ENCODE results near the gene COL4A4.

The COL4A4 gene

DNA sequence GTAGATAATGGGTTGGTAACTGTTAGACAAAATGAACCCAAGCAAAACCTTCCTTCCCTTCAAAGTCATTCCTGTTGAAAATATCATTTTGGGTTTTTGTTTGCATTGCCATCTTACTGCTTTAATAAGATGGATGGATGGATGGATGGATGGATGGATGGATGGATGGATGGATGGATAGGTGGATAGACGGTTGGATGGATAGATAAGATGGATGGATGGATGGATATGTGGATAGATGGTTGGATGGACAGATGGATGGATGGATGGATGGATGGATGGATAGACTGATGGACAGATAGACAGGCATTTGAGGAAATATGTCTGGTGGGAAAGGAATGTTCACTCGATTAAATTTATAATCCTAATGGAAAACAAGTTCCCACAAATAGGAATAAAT lies 133.2 kb downstream of the COL4A4 start:
- DNase-seq (ENCODE audit: low read depth, low spot score): no peak

DNA sequence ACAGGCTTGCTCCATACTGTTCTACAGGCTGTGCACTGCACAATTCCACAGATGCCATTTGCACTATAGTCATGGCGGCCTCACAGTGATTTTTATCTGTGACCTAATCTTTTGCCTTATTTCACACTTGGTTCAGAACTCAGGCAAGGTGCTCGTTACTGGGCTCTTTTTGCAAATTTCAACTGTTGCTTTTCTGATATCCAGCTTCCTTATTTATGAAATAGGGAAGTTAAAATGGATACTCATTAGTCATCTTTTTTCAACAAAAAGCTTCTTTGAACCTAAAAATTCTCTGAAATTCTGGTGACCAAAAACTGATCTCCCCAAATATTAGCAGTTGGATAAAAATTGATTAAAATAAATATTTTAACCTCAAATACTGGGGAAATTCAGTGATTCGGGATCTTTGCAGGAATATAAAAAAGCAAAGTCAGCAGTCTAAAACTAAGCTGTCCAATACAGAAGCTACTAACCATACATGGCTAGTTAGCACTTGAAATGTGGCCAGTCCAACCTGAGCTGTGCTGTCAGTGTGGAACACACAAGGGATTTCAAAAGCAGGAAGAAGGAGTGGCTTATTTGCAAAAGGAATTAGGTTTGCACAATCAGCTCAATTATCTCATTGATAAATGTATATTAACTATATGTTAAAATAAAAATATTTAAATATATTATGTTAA lies 134.4 kb downstream of the COL4A4 start:
- DNase-seq (ENCODE audit: low read depth, low spot score): no peak

DNA sequence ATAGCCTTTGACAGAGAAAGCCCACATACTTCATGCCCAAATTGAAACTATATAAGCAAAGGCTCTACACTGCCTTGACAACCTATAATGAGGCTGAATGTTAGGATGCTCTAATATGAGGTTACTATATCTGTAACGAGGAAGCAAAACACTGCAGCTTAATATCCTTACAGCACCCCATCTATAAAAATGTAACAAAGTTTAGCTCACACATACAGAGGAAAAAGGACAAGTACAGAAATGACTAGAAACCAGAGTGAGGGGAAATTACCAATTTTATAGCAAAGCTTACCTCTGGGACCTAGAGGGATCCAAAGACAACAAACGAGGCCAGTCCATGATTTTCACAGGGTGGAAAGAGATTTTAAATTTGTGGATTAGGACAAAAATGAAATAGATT lies 138.5 kb downstream of the COL4A4 start:
- DNase-seq (ENCODE audit: low read depth, low spot score): no peak

DNA sequence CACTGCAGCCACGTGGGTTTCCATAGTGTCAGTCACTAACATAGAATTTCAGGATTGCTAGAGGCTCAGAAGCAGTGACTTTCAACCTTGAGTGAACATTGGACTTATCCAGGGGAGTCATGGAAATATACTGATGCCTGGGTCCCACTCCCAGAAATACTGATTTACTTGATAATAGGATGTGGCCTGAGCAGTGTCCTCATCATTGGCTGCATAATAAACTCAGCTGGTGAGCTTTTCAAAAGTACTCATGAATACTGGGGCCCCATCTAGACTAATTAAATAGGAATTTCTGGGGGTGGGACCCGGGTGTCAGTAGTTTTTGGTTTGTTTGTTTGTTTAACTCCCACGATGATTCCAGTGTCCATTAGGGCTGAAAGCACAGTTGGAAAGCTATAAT lies 141.4 kb downstream of the COL4A4 start:
- DNase-seq (ENCODE audit: low read depth, low spot score): no peak

DNA sequence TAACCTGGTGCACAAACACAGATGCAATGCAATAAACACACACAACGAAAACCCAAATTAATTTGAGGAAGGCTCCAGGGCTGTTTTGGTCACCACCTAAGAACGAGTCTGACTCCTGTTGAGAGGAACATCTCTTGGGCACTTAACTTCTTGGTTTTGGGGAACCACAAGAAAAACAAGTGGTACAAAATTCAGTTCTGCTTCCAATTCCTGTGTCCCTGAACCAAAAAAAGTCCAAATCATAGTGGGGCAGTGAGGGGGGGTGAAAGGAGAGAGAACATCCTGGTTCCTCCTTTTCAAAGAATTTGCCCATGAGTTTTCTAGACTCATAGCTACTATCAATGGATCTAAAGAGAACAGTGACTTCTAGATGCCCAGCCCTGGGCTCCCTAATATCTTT lies 143.6 kb downstream of the COL4A4 start:
- DNase-seq (ENCODE audit: low read depth, low spot score): no peak

DNA sequence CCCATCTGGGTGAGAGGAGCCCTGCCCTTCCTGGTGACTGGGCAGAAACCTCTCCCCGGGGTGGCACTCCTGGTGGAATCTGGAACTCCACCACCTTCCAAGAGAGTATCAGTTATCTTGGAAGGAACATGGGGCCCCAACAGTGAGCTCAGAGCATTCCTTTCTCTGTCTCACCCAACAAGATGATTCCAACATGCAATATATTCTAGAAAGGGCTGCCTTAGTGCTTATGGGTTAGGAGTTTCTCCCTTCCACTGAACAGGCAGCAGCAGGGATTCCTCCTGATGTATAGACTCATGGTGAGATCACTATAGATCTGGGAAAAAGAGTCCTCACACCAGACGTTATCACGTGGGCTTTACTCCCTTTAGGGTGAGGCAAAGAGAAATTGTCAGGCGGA lies 147.1 kb downstream of the COL4A4 start:
- no peak for DNase-seq (ENCODE audit: low read depth, low spot score)

DNA sequence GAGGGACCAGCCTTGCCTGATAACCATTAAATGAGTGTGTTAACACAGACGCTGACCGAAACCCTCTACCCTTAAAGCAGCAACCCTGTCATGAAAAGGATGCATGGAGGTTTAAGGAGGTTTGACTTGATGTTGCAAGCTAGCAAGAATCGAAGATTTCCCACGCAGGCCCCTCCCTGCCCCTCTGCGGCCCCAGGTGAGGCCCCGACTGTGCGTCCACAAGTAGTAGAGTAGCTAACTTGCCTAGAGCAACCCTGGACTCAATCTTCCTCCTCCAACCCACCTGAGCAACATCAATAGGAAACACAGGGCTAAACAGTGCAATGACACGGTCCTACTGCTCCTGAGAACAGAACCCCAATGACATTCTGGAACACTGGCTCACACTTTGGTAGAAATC lies 150.1 kb downstream of the COL4A4 start:
- DNase-seq (ENCODE audit: low read depth, low spot score): no peak

DNA sequence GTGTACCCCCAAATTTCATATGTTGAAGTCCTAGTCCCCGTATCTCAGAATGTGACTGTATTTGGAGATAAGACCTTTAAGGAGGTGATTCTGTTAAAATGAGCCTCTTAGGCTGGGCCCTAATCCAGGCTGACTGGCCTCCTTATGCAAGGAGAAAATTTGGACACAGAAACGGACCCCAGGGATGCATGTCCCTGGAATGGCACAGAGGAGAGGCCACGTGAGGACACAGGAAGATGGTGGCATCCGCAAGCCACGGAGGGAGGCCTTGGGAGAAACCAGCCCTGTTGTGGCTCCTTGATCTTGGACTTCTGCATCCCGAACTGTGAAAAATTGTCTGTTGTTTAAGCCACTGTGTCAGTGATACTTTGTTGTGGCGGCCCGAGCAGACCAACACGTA lies 150.7 kb downstream of the COL4A4 start:
- DNase-seq (ENCODE audit: low read depth, low spot score): no peak

DNA sequence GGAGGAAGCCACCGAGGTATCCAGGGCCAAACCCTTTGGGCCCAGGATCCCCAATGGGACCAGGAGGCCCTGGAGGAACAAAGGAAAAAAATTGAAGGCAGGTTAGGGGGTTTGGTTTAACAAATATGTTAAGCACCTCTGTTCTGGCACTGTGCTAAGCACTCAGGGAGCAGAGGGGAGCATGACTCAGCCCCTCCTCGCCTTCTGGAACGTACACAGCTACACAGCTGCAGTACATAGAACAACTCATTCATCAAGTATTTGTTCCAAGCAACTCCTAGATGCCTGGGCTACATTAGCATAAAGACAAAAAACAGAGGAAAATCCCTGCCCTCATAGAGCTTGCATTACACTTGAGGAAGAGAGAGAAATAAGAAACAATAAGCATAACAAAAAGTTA lies 153.6 kb downstream of the COL4A4 start:
- DNase-seq (ENCODE audit: low read depth, low spot score): no peak

DNA sequence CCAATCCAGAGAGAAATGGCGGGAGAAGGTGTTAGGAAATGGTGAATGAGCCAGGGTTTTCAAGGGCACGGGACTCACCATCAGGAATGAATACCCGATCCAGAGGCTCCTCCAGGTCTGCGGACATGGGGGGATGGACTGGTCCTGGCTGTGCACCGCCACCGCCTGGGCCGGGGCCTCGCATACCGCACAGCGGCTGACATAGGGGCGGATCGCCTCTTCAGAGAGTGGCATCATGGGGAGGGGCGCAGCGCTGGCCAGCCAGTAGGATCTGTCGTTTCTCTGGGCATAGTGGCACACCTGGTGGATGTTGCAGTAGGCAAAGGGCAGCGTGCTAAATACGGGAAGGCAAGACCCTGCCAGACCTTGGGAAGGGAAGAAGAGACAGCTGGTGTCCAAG lies 156.1 kb downstream of the COL4A4 start:
- no peak for DNase-seq (ENCODE audit: low read depth, low spot score)

DNA sequence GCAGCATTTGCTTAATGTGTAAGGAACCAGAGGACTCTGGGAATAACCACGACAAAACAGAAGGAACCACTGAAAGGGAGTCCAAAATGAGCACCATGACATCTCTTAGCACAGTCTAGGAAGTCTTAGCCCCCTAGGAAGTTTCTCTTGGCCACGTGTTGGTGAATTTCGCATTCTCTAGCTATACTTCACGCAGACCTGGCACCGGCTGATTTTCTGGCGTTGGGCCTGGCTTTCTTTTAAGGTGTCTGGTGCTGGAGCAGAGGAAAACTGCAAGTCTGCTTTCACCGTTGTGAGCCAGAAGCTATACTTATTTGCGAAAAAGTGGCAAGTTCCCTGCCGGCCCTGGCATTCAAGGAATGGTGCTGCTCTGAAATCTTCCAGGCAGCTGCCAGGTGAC lies 156.9 kb downstream of the COL4A4 start:
- no peak for DNase-seq (ENCODE audit: low read depth, low spot score)

DNA sequence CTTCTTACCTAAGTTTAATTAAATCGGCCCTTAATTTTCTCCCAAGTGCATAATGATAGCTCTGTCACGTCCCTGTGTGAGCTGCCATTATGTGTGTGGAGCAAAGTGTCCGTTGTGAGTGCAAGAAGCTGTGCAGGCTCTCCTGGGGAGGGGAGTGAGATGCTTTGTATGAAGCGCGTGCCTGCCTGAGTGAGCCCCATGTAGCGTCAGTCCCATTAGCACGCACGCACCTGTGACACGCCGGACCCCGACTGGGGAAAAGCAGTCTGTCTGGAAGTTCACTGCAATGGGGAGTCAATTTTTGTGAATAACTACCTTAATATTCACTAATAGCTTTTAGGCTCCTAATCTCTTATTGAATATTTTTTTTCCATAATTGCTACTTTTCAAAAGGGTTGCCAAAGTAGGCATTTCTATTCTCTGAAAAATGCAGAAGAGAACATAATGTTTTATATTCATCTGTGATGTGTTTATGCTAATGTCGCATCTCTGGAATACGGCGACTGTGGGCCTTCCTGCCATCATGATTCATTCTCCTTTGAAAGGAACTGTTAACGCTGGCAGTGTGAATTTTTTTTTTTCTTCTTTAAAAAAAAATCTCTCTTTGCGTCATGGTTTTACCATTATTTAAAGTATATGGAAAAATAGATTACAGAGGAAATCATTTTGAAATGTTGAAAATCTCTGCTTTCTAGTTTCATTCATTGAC lies 157.7 kb downstream of the COL4A4 start:
- DNase-seq (ENCODE audit: low read depth, low spot score): no peak

DNA sequence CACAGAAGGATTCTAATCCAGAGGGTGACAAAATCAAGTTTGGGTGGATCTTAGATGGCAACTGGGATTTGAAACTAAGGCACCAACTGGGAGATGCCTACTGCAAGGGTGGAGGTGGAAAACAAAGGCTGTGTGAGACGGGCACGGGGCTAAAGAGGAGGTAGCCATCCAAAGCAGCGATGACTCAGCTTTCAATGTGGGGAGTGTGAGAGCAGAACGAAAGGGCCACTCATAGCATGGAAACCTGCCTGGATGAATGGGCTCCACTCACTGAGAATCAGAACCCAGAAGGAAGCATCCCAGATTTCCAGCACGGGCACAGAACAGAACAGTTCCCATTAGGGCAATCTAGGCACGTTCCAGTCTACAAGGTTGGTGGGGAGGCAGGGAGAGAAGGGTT lies 159.5 kb downstream of the COL4A4 start:
- no peak for DNase-seq (ENCODE audit: low read depth, low spot score)

DNA sequence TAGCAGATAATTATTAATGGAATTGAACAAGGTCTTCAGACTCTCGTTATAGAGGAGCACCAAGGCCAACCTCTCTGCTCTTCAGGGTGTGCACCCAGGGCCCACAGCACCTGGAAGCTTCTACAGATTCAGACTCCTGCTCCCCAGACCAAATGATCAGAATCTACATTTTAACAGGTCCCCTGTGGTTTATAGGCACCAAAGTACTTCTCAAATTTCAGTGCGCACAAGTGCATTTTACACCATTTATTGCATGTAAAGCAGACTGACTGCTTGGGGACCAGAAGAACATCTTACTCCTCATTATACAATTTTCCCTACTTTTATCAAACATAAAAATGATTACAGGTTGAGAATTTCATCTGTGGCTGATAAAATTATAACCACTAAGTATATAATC lies 163.9 kb downstream of the COL4A4 start:
- no peak for DNase-seq (ENCODE audit: low read depth, low spot score)

DNA sequence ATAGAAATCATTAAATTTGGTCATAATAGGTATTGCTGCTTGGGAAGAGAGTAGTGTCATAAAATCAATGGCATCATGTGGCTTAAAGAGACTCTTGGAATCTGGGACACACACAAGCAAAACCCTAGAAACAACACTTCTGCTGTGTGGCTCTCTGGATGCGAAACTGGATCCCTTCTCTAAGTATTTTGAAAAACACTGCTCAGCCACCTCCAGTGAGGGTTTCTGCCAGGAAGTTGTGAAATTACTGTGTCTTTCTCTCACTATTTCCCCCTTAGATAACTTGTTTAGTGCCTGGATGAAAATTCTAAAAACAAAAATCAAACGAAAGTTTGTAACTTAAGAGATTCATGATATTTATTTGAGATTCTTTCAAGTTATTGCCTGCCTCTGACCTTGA lies 164.3 kb downstream of the COL4A4 start:
- no peak for DNase-seq (ENCODE audit: low read depth, low spot score)

DNA sequence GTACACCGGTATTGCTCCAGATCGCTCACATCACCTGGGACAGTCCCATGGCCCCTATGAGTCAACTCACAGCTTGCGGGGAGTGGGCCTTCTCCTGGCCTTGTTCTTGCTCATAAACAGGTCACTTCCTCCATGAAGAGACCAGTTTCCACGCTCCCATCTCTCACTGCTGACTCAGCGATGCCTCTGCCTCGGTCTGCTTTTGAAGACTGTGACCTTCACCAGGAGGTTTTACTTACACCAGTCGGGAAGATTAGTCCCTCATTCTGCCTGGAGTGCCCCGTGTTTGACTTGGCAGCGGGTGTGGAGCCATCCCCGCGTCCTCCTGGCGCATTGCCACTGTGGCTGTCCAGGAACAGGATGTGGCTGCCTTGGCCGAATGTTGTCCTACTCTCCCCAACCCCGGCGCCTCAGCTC lies 168.4 kb downstream of the COL4A4 start:
- no peak for DNase-seq (ENCODE audit: low read depth, low spot score)

DNA sequence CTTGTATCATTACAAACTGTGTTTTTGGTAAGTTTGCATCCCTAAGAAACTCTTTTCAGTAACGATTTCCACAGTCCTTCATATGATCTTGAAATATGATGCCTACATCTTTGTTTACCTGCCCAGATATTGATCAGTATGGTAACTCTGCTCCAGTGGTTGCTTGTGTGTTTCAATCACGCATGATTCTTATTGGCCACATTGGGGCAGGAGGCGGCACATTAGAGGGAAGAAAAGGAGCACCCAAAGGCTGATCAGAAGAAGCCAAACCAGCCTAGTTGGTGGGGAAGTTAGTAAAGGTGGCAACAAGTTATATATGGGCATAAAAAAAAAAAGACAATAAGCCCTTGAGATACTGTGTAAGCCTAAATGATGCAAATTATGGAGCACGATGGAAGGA lies 169.2 kb downstream of the COL4A4 start:
- no peak for DNase-seq (ENCODE audit: low read depth, low spot score)

DNA sequence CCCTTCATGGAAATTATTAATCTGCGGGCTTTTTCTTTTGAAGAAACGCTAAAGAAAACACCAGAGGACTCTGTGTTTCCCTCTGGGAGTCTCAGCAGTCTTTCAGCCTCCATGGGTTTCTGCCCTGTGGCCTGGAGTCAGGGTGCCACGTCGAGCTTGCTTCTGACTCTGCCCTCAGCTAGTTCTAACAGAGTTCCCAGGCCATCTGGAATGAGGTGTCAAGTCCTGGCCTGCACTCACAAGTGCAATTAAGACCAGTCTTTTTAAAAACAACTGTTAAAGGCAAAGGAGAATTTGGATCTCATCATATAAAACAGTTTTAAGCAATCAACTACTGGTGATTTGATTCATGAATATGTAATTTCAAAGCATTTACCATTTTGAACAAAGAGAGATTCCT lies 170.8 kb downstream of the COL4A4 start:
- no peak for DNase-seq (ENCODE audit: low read depth, low spot score)

DNA sequence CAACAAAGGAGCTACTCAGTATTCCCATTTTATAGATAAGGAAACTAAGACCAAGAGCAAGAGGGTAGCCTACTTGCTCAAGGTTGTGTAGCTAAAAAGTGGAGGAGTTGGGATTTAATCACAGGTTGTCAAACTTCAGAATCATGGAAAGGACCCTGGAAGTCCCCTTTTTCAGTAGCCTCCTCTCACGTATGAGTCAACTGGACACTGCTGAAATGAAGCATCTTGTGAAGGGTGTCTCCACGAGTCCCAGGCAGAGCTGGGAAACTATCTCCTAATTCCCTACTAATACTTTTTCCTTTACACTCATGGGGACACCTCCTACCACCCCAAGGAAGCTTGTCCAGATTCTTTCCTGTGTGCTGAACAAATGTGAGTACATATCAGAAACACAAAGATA lies 172.3 kb downstream of the COL4A4 start:
- DNase-seq (ENCODE audit: low read depth, low spot score): no peak

DNA sequence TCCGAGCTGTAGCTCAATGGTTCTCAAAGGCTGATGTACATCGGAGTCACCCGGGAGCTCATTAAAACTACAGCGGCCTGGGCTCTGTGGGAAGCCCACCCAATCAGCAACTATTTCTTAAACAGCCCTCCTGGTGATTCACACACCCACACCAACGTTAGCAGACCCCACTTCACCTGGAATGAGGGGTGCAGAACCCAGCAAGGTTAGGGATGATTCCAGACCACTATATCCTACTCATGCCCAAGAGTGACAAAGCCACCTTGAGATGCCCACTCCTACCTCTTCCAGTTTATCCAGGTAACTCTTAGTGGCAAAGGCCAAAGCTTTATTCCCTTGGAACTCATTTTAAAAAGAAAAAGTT lies 178.4 kb downstream of the COL4A4 start:
- DNase-seq (ENCODE audit: low read depth, low spot score): no peak

DNA sequence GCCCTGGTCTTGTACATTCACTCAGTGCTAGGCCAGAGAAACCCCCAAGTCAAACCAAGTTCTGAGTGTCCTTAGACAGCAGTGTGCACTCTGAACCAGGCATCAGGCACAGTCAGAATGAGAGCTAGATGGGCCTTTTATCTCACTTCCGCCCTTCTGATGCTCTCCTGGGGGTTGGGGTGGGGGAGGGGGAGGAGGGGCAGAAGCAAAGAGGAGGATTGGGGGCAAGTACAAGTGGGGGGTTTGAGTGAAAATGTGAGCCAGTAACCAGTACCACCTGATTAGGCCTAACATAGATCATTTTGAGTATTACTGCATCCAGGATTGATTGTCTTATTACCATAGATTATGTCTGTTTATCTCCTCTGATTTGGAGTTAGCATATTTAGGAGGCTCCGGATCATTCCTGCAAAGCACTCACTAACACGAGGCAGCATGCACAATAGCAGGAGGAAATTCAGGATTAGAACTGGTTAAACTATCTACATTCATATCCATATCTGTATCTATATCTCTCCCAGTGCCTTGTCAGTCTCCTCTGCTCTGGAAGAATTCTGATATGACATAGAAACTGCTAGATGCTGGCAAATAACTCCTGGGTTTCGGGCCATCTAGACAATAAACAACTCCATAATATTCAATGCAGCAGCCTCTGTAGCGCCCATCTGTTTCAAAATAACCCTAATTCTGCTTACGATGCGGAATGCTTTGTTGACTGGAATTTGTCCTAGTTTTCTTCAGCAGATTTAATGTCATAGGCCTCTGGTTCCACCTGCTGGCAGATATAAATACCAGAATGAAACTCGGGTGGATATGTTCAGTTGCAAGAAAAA lies 179.0 kb downstream of the COL4A4 start:
- DNase-seq (ENCODE audit: low read depth, low spot score): no peak

DNA sequence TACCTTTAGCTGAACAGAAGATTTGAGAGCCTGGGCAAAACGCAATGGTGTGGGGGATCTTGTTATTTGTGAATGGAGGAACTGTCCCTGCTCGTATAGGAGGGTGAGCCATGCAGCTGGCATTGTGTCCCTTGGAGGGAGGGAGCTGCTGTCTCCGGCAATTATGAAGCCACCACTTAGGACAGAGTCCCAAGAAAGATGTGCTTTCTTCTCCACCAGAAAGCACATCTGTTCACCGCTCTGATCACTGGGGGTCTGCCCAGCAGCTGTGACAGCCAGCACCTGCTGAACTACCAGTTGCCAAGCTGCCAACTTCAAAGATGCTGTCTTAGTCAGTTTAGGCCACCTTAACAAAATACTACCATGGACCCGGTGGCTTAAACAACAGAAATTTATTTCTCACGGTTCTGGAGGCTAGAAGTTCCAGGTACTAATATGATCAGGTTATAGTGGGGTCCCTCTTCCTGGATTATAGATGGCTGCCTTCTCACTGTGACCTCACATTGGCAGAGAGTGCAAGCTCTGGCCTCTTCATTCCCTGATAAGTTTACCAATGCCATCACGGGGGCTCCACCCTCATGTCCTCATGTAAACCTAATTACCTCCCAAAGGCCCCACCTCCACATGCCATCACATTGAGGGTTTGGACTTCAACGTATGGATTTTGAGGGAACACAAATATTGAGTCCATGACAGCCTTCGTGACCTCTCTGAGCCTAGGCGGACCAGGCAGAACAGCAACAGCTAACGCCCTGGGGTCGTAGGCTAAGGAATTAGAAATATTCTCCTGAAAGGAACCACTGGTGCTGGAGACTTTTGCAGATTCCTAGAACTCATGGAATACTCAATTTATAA lies 179.9 kb downstream of the COL4A4 start:
- DNase-seq (ENCODE audit: low read depth, low spot score): no peak

Measured in activated CD4-positive, CD25-positive, alpha-beta regulatory T cell treated with anti-CD3 and anti-CD28 coated beads, Interleukin-2, amount 50 U/mL, for 16 hours (primary cell).